HL-60/S4 (cell line): Measurements from ENCODE around the gene IFT88.
"Not testable (repeated sequence)": the region's sequence is repeated elsewhere in the genome, so short reads cannot be mapped to it uniquely, and the experiment has no call there.

Source experiments
- in situ Hi-C: fragments of 300-500 bp; cut with MboI; formaldehyde crosslinking; loops from 2 replicates; pipeline ENCODE4 v1.14.3; 2022; ENCODE audit warnings: low sequenced_read_pairs

The IFT88 gene

GRCh38 chr13:20616059-20616797, 49.3 kb downstream of the IFT88 start:
- in situ Hi-C loops, result no loop called here

GRCh38 chr13:20623000-20623399, 56.0 kb downstream of the IFT88 start:
- in situ Hi-C loops, result no loop called here

GRCh38 chr13:20624213-20624612, 57.3 kb downstream of the IFT88 start:
- in situ Hi-C loops, result no loop called here

- in situ Hi-C loops, result no loop called here
Observed at GRCh38 chr13:20633802-20634201, 66.8 kb downstream of the IFT88 start.

- in situ Hi-C loops, result no loop called here
Observed at GRCh38 chr13:20636079-20636478, 69.1 kb downstream of the IFT88 start.

- in situ Hi-C loops, result no loop called here
Observed at GRCh38 chr13:20637811-20638210, 70.9 kb downstream of the IFT88 start.

GRCh38 chr13:20647758-20648157, 80.8 kb downstream of the IFT88 start:
- in situ Hi-C loops, result no loop called here

GRCh38 chr13:20652946-20653345, 86.0 kb downstream of the IFT88 start:
- in situ Hi-C loops, result no loop called here

- in situ Hi-C loops, result no loop called here
Observed at GRCh38 chr13:20654156-20654555, 87.2 kb downstream of the IFT88 start.

GRCh38 chr13:20658451-20659040, 91.6 kb downstream of the IFT88 start:
- in situ Hi-C loops, result no loop called here

GRCh38 chr13:20664351-20664750, 97.4 kb downstream of the IFT88 start:
- in situ Hi-C loops, result no loop called here

- in situ Hi-C loops, result no loop called here
Observed at GRCh38 chr13:20666948-20667347, 100.0 kb downstream of the IFT88 start.

- in situ Hi-C loops, result no loop called here
Observed at GRCh38 chr13:20667857-20668437, 101.0 kb downstream of the IFT88 start.

- in situ Hi-C loops, result no loop called here
Observed at GRCh38 chr13:20669162-20669561, 102.2 kb downstream of the IFT88 start.

- in situ Hi-C loops, result no loop called here
Observed at GRCh38 chr13:20671789-20672188, 104.8 kb downstream of the IFT88 start.

- in situ Hi-C loops, result no loop called here
Observed at GRCh38 chr13:20672772-20673171, 105.8 kb downstream of the IFT88 start.

GRCh38 chr13:20673715-20674114, 106.8 kb downstream of the IFT88 start:
- in situ Hi-C loops, result no loop called here

GRCh38 chr13:20676213-20676612, 109.3 kb downstream of the IFT88 start:
- in situ Hi-C loops, result no loop called here

GRCh38 chr13:20678606-20679005, 111.6 kb downstream of the IFT88 start:
- in situ Hi-C loops, result not testable (repeated sequence)

GRCh38 chr13:20679879-20680278, 112.9 kb downstream of the IFT88 start:
- in situ Hi-C loops, result no loop called here

GRCh38 chr13:20680416-20681080, 113.6 kb downstream of the IFT88 start:
- in situ Hi-C loops, result no loop called here

- in situ Hi-C loops, result not testable (repeated sequence)
Observed at GRCh38 chr13:20681481-20681880, 114.5 kb downstream of the IFT88 start.
